Muscle of arm (tissue), 12 donors: ENCODE results near the gene DDX23. TPM values are rescaled to one million over a fixed set of nuclear protein-coding genes. Genes with fewer than 3 reads are reported as not detected.
"Not testable (repeated sequence)": the region's sequence is repeated elsewhere in the genome, so short reads cannot be mapped to it uniquely, and the experiment has no call there.

Experiments
- DNase-seq: peaks from one replicate; pipeline ENCODE4 v3.0.0-alpha.2; 2013
- polyA plus RNA-seq, 12 donors: library from polyadenylated mRNA; unstranded; fragments of 120-200 nt; gene quantifications; one replicate each; pipeline ENCODE4 v1.2.1, GENCODE V29; 2013; ENCODE audit not compliant: insufficient read length in 12 of 12

Gene DDX23
- polyA plus RNA-seq, 12 donors: 41.8 to 85.1 (median 62.4) TPM; not detected in 1

DNA sequence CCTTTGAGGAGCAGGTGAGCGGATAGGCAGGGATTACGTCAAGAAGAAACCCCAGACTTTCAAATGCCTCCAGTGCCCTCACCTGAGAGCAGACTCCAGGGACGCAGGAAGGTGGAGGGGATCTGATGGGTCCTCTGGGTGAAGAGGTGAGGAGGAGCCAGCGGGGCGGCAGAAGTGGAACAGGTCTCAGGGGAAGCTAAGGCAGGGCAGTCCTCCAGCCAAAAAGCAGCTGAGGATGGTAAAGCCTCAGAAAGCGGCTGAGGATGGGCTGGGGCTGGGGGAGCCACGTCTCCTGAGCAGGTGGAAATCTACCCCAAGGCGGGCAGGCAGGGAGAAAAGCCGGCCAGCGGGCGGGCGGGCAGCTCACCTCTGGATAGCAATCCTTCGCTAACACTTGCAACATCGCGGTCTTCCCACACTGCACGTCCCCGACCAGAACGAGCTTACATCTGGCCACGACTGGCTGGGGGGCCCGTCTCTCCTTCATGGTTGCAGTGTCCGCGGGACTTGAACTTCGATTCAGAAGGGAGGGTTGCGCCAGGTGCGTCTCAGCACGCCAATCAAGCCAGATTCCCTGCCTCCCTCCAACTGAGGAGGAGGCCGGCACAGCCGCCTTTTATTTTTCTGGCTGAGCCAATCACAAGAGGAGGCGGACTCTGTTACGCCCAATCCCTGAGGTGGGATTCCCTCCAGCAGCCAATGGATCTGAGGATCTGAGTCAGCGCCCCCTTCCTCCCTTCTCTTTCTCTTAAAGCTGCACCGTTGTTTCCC, 13.5 kb upstream of the DDX23 start, which contains the start of gene RND1:
Gene RND1, minus strand, starts transcription at position 590 of the 771 bp plus-strand sequence. Its CDS starts 103 bp downstream, at position 487.
- peak; percentile 93 for DNase-seq

DNA sequence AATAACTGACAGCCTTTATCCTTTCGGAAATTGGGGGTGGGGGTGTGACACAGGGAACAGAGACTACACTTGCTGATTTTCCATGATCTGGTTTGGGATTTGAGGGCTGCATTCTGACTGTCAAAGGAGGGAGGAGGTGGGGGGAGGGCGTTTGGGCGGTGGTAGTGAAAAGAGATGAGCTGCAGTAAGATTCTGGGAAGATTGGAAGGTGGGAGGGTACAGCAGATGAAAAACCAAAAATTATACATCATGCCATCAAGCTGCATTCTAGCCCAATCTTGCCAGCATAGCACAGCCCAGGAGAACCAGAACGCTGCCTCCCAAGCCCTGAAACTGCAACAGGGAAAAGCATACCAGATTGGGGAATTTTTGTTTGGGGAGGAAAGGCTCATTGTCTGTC, 11.3 kb upstream of the DDX23 start:
- no peak for DNase-seq

DNA sequence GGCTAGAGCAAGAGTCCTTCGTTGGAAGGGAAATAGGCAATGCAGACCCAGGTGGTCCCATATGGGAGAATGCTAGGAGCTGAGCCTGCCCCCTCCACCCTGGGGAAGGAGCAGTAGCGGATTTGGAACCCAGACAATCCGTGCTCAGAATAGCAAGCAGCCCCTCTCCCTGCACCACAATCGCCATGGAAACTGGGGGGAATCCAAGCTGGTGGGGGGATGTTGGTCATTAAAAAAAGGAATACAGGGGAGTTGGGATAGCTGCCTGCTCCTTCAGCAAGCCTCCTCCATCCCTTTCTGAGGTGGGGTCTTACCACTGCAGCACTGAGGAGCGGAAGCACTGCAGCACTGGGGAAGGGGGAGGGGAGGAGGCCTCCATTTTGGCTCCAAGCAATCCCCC, 10.8 kb upstream of the DDX23 start:
- DNase-seq: no peak

DNA sequence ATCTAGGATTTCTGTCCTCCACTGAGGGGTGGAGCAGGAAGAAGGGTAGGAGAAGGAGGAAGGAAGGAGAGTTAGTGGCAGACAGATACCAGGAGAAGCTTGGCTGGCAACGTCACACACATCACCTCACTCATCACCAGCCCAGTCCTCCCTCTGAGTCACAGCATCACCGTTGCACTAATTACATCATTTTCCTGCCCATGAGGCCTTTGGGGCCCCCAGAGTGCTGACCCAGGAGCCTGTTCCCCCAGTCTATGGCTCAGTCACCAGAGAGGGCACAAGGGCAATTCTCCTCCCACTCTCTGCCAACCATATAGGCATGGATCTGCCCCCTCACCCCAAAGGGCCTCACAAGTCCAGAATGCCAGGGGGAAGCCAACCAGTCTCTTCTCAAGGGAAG, 9.1 kb upstream of the DDX23 start:
- DNase-seq: no peak

DNA sequence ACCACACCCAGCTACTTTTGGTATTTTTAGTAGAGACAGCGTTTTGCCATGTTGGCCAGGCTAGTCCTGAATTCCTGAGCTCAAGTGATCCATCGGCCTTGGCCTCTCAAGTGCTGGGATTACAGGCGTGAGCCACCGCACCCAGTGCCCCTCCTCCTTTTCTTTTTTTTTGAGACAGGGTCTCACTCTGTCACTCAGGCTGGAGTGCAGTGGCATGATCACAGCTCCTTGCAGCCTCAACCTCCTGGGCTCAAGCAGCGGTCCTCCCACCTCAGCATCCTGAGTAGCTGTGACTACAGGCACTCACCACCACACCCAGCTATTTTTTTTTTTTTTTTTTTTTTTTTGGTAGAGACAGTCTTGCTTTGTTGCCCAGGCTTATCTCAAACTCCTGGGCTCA, 8.3 kb upstream of the DDX23 start:
- not testable (repeated sequence) for DNase-seq

DNA sequence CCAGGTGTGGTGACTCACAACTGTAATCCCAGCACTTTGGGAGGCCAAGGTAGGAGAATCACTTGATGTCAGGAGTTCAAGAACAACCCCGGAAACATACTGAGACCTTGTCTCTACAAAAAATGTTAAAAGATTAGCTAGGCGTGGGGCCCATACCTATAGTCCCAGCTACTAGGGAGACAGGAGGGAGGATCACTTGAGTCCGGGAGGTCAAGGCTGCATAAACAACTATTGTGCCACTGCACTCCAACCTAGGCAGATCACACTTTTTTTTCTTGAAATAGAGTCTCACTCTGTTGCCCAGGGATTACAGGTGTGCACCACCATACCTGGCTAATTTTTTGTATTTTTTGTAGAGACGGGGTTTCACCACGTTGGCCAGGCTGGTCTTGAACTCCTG, 7.6 kb upstream of the DDX23 start:
- no peak for DNase-seq

DNA sequence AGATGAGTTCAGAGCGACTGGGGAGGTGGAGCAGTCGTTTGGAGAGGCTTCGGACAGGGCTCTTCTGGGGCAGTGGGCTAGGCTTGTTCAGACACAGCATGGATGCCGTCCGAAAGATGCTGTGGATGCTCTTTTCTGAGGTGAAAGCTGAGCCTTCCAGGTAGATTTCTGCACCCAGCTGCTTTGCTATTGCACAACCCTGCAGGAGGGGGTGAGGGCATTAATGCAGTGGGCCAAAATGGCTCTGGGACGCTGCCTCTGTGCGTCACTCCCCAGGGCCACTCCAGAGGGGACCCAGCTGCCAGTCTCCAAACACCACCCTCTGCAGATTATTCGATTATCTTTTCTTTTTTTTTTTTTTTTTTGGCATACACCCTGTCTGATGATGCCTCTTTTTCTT, 6.1 kb upstream of the DDX23 start:
- no peak for DNase-seq

DNA sequence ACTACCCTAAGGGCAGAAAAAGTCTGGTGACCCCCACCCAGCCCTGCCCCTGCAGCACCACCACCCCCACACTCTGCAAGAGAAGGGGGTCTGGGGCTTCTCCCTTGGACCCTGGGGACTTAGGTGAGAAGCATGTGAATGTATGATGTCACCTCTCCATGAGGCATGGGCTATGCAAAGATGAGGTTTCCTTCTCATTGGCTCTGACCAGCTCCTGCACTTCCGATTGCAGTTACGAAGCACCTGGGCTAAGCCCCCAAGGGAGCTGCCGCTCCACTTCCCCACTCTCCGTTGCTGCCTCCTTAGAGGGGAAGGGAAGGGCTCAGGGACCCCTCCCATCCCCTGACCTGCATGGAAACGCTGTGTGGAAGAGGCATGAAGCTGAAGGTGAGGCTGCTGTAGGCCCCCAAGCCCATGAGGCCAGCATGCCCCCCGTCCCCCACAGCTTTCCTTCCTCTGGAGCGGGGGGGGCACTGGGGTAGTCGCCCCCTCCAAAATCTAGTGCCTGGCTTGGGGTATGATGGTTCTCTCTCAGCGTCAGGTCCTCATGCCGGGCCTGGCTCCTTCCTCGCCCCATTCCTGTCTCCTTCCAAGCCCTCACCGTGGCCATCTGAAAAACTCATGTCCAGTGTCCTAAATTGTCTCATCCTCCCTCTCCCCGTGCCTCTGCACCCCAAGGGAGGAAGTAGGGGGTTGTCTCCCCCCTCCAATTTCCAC, 5.5 kb upstream of the DDX23 start:
- DNase-seq: no peak

DNA sequence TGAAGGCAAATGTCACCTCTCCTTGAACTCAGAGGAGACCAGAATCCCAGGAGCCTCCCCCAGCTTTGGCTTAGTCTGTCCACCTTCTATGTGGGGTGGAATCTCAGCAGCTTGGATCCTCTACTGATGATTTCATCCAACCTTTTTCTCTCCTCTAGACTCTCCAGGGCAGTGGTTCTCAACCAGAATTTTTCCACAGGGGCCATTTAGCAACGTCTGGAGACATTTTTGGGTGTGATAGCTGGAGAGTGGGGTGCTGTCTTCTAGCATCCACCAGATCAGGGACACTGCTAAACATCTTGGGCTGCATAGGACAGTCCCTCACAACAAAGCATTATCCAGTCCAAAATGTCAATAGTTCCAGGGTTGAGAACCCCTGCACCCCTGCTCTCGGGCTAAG, 4.4 kb upstream of the DDX23 start:
- DNase-seq: no peak

DNA sequence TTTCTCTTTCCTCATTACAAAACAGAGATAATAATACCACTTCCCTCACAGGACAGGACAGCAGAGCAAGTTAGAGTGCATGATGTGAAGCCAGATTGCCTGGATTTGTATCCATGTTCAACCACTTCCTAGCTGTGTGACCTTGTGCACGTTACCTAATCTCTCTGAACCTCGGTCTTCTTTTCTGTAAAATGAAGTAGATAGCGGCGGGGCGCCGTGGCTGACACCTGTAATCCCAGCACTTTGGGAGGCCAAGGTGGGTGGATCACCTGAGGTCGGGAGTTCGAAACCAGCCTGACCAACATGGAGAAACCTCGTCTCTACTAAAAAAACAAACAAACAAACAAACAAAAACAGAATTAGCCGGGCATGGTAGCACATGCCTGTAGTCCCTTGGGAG, 3.0 kb upstream of the DDX23 start:
- DNase-seq: not testable (repeated sequence)

DNA sequence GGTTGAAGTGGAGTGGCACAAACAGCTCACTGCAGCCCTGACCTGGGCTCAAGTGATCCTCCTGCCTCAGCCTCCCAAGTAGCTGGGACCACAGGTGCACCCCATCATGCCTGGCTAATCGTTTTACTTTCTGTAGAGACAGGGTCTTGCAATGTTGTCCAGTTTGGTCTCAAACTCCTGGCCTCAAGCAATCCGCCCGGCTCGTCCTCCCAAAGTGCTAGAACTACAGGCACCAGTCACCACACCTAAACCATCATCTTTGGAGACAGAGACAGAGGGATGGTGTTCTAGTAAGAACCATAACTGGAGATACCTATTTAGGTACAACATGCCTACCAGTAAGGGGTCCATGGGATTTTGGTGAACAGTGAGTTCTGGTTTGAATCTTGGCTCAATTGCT, 2.5 kb upstream of the DDX23 start:
- DNase-seq: no peak

DNA sequence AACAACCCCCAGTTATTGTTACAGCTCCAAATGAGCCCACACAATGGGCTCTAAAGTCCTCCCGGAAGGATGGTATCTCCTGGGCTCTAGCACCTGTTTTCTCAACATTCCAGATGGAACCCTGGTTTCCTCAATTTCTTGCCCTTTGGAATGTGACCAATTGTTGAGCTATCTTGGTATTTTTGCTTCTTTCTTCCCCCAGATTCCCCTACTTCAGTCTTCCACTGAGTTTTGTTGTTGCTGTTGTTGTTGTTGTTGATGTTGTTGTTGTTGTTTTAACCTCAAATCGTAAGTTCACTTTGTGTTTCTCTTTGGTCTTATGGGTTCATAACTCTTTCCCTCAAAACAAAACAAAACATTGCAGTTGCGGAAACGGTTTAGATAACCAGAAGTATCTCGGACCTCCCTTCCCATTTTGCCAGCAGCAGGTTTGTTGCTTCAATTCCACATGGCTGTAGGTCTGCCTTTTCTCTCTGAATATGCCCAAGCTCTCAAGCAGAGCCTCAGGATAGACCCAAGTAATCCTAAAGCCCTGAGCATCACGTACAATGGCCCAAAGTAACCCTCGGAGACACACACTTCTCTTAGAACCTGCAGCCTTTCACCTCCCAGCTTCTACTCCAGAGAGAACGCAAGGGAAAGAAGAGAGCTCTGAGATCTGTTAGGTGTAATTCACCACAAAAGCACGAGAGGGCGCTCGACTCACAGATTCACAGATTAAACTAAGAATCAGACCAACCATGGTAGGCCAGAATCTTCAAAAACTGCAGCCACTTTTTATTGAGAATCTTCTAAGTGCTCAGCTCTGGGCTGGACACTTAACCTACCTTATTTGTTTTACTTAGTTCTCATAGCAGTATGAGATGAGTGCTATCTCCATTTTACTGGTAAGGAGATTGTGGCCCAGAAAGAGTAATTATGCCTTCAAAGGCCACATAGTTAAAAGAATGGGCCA, 1.0 kb upstream of the DDX23 start:
- DNase-seq: peak; percentile 95

DNA sequence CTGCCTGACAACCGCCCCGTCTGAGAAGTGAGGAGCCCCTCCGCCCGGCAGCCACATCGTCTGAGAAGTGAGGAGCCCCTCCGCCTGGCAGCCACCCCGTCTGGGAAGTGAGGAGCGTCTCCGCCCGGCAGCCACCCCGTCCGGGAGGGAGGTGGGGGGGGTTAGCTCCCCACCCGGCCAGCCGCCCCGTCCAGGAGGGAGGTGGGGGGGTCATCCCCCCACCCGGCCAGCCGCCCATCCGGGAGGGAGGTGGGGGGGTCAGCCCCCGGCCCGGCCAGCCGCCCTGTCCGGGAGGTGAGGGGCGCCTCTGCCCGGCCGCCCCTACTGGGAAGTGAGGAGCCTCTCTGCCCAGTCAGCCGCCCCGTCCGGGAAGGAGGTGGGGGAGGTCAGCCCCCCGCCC, 9.9 kb downstream of the DDX23 start:
- not testable (repeated sequence) for DNase-seq

DNA sequence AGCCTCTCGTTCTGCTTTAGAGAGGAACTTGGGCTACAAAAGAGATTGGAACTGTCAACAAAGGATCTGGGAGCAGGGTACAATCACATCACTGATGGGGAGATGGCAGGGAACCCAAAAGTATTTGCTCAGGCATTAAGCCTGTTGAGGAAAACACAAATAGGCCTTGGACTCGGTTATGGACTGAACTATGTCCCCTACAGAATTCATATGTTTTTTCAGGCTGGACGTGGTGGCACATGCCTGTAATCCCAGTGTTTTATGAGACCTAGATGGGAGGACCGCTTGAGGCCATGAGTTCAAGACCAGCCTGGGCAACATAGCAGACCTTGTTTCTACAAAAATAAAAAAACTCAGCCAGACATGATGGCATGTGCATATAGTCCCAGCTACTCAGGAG, 13.9 kb downstream of the DDX23 start:
- DNase-seq: no peak

DNA sequence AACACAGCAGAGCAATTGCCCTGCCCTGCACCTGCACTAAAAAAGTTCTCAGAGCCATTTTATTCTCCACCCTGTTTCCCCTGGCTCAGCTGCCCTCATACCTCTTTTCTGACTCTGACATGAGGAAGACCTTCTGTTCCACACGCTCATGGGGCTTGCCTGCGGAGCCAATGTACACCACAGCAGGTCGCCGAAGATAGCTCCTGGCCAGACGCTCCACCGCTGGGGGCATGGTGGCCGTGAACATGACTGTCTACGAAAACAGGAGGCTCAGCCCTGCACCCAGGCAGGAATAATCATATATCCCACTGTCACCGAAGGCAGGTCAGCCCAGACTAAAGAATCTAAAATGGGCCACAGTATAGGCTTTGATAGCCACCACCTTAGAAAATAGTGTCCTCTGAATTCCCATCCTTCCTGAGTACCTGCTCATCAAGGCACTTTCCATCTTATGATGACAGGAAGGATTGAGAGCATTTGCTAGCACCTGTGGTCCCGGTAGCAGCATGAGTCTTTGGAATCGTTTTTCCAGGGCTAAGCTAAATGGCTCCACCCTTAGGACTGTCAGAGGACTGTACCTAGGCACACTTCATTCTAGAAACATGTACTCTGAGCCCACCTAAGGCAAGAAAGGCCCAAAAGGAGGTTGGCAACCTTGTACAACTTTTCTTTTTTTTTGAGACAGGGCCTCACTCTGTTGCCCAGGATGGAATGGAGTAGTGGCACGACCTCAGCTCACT, 19.5 kb downstream of the DDX23 start:
- DNase-seq: no peak

DNA sequence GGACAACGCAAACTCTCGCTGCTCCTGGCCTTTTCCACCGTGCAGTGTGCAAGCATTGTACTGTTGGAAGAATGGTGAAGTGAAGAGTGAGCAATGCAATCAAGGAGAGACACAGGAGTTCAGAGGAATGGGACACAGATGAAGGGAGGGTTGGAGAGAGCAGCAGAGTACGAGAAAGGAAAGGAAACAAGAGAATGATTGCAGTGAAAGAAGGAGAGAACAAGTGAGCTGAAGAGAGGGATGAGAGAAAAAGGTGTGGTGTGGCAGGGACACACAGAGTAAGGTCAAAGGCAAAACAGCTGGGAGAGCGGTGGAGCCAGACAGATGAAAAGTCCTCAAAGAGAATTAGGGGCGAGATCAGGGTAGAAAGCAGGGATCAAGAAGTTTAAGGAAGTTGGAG, 20.7 kb downstream of the DDX23 start:
- no peak for DNase-seq

DNA sequence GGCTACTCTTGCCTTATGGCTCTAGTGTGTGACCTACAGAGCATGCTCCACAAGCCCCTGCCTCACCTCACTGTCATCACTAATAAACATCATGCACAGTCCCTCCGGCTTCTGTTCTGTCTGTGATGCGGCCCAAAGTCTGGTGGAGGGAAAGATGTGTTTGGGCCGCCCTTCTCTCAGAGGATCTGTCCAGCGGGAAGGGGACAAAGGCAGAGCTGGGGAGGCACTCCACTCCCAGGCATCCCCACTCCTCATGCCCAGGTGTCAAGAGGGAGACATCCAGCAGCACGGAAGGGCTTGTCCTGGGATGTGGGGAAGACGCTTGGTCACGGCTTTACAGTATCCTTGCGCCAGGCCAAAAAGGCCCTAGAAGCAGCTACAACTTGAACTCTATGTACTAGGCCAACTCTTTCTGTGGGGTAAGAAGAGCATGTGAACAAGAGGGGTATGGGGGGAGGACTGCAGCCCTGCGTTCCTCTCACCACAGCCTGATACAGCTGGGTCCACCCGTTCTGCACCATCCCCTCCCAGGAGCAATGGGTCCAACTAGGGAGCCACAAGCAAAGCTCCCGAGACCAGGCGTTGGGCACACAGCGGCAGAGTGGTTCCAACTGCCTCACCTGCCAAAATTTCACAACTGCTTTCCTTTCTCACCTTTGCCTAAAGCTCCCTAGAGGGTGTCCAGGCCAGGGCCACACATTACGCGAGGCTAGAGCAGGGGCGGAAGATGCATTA, 23.0 kb downstream of the DDX23 start:
- DNase-seq: no peak

DNA sequence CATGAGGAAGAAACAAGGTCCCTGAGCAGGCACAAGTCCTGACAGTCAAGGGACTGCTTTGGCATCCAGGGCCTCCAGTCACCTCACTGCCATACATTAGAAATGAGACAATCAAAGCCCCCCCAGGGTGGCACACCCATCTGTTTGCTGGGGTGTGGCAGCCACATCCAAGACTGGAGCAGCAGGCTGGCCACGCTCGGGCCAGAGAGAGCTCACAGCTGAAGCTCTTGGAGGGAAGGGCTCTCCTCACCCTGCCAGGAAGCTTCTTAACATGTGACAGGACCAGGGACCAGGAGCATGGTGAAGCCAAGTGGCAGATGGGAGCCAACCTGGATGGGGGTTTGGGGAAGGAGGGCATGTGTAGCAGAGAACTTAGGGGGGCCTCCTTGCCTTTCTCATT, 23.7 kb downstream of the DDX23 start:
- no peak for DNase-seq

DNA sequence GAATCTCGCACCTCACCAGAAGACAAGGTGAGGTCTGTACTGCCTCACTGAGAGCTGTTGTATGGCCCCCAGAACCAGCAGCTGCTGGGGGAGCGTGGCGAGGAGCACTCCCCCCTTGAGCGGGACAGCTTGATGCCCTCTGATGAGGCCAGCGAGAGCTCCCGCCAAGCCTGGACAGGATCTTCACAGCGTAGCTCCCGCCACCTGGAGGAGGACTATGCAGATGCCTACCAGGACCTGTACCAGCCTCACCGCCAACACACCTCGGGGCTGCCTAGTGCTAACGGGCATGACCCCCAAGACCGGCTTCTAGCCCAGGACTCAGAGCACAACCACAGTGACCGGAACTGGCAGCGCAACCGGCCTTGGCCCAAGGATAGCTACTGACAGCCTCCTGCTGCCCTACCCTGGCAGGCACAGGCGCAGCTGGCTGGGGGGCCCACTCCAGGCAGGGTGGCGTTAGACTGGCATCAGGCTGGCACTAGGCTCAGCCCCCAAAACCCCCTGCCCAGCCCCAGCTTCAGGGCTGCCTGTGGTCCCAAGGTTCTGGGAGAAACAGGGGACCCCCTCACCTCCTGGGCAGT, 24.4 kb downstream of the DDX23 start:
- no peak for DNase-seq

DNA sequence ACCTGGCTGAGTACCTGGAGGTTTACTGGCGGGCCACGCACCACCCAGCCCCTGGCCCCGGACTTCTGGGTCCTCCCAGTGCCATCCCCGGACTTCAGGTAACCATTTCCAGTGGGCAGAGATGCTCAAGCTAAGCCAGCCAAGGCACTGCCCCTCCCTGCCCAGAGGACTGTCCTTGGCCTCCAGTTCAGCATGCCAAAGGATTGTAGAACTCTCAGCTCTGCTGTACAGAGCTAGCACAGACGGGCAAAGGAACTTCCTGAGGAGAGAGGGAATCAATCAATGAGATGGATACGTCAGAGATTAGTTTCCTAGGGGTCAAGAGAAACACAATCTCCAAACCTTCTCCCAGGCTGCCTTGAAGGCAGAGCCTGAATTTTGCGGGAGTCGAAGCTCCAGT, 24.9 kb downstream of the DDX23 start:
- DNase-seq: no peak
